ENCODE data around the gene SGCB.

GRCh38 chr4:52016981-52017380 lies 21.1 kb downstream of the SGCB start:
- TF ChIP-seq CTCF (IDR thresholded peaks at IDR 0.05; ENCODE audit: insufficient read depth, low read length, poor library complexity, severe bottlenecking) (no peak), EZH2phosphoT487 (conservative IDR thresholded peaks at IDR 0.05; ENCODE audit: low read length) (no peak)

All from SU-DHL-6 (cell line).